Stimulated activated CD4-positive, alpha-beta T cell treated with anti-CD3 and anti-CD28 coated beads, Interleukin-2, amount 100 ng/mL, for 24 hours (primary cell): ENCODE data around the gene FOXD4L6.
"Not testable (repeated sequence)": the region's sequence is repeated elsewhere in the genome, so short reads cannot be mapped to it uniquely, and the experiment has no call there.

Experiments
- DNase-seq, 2 donors: peaks; one replicate each; pipeline ENCODE4 v3.0.0-alpha.2; 2020

The FOXD4L6 gene

DNA sequence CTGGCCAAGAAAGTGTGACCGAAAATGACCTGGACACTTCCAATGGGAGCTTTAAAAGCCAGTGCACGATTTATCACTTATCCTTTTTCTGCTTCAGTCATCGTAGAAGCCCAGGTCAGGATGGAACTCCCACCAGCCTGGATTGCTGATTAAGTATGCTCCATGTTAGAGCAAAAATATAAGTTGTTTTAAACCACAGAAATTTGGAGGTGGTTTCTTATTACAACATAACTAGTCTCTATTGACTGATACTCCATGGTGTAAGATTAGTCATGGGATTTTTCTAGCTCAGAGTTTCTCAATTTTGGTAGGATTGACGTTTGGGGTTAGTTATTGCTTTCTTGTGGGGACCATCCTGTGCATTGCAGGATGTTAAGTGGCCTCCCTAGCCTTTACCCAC lies 29.7 kb downstream of the FOXD4L6 start:
- DNase-seq: not testable (repeated sequence)

DNA sequence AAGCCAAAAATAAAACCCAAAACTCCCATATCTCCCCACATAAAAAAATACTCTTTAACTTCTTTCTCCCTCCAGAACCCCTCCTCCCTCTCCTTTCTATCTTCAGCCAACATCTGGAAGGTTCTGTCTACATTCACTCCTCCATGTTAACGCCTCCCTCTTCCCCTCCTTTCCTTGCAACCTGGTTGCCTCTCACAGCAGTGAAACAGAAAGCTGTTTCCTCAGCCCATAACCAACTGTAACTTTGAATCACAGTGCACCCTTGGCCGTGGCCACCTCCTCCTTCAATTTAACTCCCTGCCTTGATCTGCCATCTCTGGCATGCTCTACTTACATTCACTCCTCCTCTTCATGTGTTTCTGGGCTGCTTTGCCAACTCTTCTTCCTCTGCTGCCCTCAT lies 33.4 kb downstream of the FOXD4L6 start:
- not testable (repeated sequence) for DNase-seq

DNA sequence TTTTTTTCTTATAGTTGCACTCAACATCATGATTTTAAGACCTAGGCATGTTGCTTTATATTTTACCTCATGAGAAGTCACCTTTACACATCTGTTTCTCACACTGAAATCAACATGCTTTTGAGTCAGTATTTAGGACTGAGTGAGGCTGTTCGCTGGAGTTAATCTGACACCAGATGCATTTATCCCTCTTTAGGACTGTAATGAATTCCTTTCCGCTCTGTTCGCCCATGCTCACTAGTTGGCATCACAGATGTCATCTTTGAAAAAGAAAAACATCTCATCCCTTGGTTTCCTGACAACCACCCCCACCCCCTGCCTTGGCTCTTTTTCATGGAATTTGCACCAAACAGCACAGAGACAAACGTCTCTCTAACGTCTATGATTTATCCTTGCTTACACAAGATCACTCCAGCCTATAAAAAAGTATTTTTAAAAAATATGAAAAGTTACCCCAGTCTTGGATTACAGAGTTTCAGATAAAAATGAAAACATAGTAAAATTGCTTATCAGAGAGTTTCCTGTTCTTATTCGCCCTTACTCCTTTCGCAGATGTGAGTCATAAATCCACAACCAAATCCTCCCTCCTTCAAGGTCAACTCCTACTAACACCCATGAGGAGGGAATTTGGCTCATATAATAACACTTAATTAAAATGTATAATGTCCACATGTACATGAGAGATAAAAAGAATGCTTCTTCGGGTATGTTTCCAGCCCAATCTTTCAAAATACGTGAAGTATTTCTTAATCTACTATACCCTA lies 34.3 kb downstream of the FOXD4L6 start:
- DNase-seq: not testable (repeated sequence)

DNA sequence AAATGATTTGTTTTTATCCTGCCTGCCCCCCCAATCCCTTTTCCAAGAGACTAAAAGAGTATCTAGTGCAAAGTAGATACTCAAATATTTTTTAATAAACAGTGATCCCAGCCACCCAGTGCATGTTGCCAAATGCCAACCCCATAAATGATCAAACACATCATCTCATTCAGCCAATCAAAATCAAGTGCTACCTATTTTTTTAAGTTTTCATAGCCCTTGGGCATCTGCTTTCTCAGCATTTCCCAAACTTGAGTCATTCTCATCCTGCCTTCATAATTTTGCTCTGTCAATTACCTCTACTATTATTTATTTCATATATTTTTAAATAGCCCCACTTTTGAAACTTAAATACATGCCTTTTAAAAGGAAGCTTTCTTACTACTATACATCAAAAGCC lies 37.6 kb downstream of the FOXD4L6 start:
- DNase-seq: not testable (repeated sequence)

DNA sequence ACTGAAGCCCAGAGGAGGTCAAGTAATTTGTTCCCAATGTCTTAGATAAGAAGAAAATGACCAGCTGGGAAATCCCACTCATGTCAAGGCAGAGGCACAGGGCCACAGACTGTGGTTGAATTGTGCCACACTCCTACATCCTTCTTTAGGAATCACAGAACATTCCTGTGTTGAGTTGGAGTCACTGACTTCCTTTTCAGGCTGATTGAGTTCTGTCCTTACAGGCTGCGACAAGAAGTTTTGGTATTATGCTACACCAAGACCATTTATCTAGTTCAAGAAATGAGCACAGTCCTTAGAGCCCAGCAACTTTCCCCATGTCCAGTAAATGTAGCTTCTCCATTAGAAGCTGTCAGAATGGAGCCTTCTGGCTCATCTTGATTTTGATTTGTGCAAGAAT lies 38.1 kb downstream of the FOXD4L6 start:
- not testable (repeated sequence) for DNase-seq

DNA sequence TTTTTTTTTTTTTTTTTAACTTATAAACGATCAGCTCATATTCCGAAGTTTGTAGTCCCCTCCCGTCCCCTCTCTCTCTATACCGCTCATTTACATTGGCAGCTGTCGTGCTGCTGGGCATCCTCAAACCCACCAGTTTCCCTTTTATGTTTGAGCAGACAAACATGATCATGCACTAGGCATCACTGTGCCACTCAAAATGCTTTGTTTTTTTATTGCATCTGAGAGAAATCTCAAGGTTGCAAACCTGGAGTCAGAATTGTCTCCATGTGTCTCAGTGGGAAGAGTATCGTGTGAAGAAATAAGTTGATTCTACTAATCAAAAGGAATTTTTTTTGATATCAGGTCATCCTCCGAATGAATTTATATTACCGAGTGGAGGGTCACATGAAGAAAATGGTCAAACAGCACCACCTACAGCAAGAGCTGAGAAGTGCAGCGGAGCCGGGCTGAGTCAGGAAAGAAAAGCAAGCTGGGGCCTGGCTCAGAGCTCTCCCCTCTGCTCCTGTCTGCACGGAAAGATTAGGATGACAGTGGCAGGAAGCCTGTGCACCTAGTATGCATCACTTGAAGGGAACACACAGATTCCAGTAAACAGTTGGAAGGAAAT lies 39.9 kb downstream of the FOXD4L6 start:
- not testable (repeated sequence) for DNase-seq

DNA sequence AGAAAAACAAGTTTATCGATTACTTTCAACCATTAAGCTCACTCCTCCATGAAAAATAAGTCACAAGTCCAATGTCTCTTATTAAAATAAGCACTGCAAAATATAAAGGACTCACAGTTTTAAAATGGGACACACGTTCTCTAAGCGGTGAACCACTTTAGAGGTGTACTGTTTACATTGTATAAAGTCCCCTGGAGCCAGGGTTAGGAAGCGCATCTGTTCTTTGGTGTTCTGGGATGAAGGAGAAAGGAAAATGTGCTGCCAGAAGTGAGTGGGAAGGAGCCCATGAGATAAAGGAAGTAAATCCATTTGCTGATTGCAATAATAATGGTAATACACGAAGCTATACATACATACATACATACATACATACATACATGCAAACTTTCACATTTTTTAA lies 40.6 kb downstream of the FOXD4L6 start:
- DNase-seq: not testable (repeated sequence)

DNA sequence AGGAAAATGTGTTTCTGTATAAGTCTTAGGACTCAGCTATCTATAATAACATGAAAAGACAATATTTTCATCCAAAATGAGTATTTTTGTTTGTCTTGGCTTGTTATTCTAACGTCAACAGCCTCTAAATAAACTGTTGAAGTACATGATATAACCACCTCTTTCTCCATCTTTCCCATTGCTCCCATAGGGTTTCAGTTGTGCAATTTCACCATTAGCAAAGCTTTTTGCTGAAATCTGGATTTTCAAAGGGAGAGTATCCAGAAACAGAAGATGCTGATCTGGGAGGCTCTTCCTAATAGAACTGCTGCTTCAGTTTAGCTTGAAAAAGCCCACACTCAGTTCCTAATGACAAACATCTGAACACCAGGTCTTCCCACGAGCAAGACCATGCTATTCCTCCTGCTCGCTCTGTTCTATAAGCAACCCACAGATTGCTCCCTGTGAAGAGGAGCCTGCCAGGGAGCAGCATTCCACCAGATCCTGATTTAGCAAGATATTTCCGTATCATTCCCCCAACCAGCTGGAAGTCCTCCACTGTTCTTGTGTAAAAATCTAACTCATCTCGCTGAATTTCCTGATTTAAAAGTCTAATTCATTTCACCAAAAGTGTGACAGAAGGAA lies 41.2 kb downstream of the FOXD4L6 start:
- not testable (repeated sequence) for DNase-seq

DNA sequence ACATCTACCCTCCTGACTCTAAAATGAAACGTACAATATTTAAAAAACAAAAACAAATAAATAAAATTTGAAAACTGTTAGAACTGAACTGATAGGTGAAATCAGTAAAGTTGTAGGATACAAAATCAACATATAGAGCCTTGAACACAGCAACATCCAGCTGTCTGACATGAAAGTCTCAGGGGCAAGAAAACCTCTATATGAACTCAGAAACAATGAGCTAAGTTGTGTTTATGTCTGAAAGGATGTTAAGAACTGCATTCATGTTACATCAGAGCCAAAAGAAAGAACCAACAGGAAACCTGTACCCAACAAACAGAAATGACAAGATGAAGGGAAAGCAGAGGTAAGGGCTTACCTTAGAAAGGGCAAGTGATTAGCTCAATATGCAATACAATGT lies 41.8 kb downstream of the FOXD4L6 start:
- DNase-seq: not testable (repeated sequence)

DNA sequence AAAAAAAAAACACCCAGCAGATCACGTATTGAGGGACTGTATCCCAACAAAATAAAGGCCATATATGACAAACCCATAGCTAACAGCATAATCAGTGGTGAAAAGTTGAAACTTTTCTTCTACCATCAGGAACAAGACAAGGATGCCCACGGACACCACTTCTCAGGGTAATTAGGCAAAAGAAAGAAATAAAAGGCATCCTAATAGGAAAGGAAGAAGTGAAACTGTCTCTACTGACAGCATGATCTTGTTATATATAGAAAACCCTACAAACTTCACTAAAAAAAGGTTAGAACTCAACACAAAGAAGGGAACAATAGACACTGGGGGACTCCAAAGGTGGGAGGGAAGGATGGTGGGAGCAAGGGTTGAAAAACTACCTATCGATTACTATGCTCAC lies 42.3 kb downstream of the FOXD4L6 start:
- not testable (repeated sequence) for DNase-seq

DNA sequence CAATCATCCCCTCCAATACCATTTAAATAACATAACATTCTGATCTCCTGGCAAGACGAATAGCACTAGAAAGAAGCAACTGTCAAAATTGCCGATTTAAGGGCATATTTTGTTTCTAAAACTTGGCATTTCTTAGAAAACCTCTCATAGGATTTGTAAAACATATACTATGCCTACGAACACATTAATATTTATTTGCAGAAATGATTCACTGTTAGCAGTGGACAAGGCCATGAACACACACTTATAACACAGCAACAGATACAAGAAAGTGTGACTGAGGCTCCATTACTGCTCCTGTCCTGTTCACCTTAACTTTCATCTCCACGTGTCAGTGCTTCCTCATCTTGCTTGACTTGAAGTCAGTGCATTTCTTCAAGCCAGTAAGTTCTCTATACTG lies 46.1 kb downstream of the FOXD4L6 start:
- not testable (repeated sequence) for DNase-seq

DNA sequence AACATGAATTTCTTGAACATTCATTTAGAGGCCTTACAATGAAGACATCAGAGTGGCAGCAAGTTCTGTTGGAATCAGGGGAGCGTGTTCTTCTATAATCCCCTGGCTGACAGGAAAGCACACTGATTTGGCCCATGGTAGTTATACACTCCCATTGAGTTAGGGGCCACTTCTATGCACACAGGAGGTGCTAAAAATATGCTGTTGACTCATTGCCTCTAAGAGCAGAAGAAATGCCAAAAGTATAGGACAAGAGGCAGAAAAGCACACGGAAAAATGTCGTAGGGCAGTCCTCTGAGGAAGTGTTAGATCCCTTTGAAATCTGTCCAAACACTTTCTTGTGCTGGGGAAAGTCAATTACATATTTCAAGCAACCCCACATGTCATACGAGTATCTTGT lies 49.0 kb downstream of the FOXD4L6 start:
- not testable (repeated sequence) for DNase-seq

DNA sequence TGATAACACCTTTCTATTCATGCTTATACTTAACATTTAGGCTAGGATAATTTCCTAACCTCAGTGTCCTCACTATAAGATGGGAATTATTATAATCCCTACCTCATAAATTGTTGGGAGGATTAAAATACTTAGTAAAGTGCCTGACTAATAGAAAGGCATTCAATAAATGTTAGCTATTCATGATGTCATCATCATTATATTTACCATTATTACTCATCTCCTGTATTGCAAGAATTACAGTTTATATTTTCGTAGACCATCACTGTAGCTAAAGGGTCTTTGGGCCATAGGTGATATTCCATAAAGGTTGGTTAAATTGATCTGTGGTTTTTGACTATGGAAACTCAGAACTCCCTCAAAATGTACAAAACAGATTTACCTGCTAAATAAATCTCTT lies 50.9 kb downstream of the FOXD4L6 start:
- DNase-seq: not testable (repeated sequence)
